HK-2 (cell line): Measurements from ENCODE around the gene ENDOG.
"Not testable (repeated sequence)": the region's sequence is repeated elsewhere in the genome, so short reads cannot be mapped to it uniquely, and the experiment has no call there.

Source experiments
- DNase-seq: peaks from one replicate; pipeline ENCODE4 v3.0.0-alpha.2; 2018; ENCODE audit not compliant: unreplicated experiment

ENDOG gene

GRCh38 chr9:128862401-128862851 lies 44.1 kb downstream of the ENDOG start:
- DNase-seq: no peak

- DNase-seq: peak; percentile 84
Measured at GRCh38 chr9:128863647-128864046, 45.3 kb downstream of the ENDOG start.

GRCh38 chr9:128870128-128870940 lies 52.0 kb downstream of the ENDOG start:
- no peak for DNase-seq

- DNase-seq: not testable (repeated sequence)
Measured at GRCh38 chr9:128870941-128871265, 52.6 kb downstream of the ENDOG start.
